ENCODE measurements around the gene NAV2.

- TF ChIP-seq CTCF (conservative IDR thresholded peaks at IDR 0.05 in 1 of 2, IDR thresholded peaks at IDR 0.05 in 1 of 2; ENCODE audit: low read depth in 1 of 2, low read length in 2 of 2) (no peak), EZH2 (IDR thresholded peaks at IDR 0.05; ENCODE audit: low read length, missing control alignments) (no peak)
Observed at GRCh38 chr11:20020198-20020597, 307.6 kb downstream of the NAV2 start.
